OCI-LY7 (cell line): ENCODE results near the gene SPCS2.

ENCODE experiments used
- CTCF ChIP-seq: fragments of 200-600 bp; sonication (generic); conservative IDR thresholded peaks from 2 replicates; pipeline ENCODE4 v1.5.1; 2014; ENCODE audit warnings: mild to moderate bottlenecking, antibody characterized with exemption, low read length, moderate library complexity, mixed read lengths
- EZH2phosphoT487 ChIP-seq: fragments of 200-600 bp; sonication (generic); IDR thresholded peaks from 2 replicates; pipeline ENCODE4 v1.6.1; 2018; ENCODE audit warnings: low read depth, borderline replicate concordance, mild to moderate bottlenecking, mixed run types, antibody characterized with exemption, low read length, moderate library complexity, mixed read lengths

GRCh38 chr11:74970852-74971395 is 21.9 kb downstream of the SPCS2 start:
- TF ChIP-seq CTCF (no peak), EZH2phosphoT487 (no peak)
